ENCODE data around the gene BTNL8. TPM values are rescaled to one million over a fixed set of nuclear protein-coding genes. Genes with fewer than 3 reads are reported as not detected.
A peak's percentile ranks its signal among the peaks of the same experiment; 100 is the strongest.

The BTNL8 gene
- 0.58 TPM for total RNA-seq
- long read RNA-seq = 0 reads

- H3K4me3 ChIP-seq = no peak within 1 kb of the TSS
Measured at GRCh38 chr5:180898621-180899246, at the start of gene BTNL8. TSS of gene BTNL8 (plus strand) at chr5:180899159. CDS start at chr5:180899311, 152 bp downstream.

GRCh38 chr5:180849827-180850226, 49.1 kb upstream of the BTNL8 start:
- TF ChIP-seq CTCF (IDR thresholded peaks at IDR 0.05; ENCODE audit: borderline replicate concordance) = no peak
- no peak overlapping the region for H3K4me3 ChIP-seq
- peaks cover 14% of the 10 kb centered on the region for H3K4me1 ChIP-seq
- H3K27ac ChIP-seq (replicated peaks) = no peak overlapping the region
- no peaks in the 10 kb centered on the region for H3K27me3 ChIP-seq (ENCODE audit: low read depth)
- no peak for DNase-seq
- peaks cover 57% of the 10 kb centered on the region for H3K36me3 ChIP-seq
- intact Hi-C loops (cut with micrococcal nuclease) = no loop called here
- peaks cover 11% of the 10 kb centered on the region for H3K9me3 ChIP-seq (replicated peaks)

More at GRCh38 chr5:180898621-180899246, at the start of gene BTNL8:
- DNase-seq = no peak
- intact Hi-C loops (cut with micrococcal nuclease) = no loop called here
- Histone ChIP-seq H3K4me1 (no peaks in the 10 kb centered on the region), H3K27me3 (ENCODE audit: low read depth) (no peaks in the 10 kb centered on the region), H3K27ac (replicated peaks) (peak within 1 kb of the TSS; percentile 72), H3K36me3 (no peaks in the 10 kb centered on the region), H3K9me3 (replicated peaks) (peaks cover 24% of the 10 kb centered on the region)
- no peak for TF ChIP-seq CTCF (IDR thresholded peaks at IDR 0.05; ENCODE audit: borderline replicate concordance)

- peaks cover 11% of the 10 kb centered on the region for H3K9me3 ChIP-seq (replicated peaks)
- no peak overlapping the region for H3K27ac ChIP-seq (replicated peaks)
- TF ChIP-seq CTCF (IDR thresholded peaks at IDR 0.05; ENCODE audit: borderline replicate concordance) = no peak
- intact Hi-C loops (cut with micrococcal nuclease) = no loop called here
- peaks cover 14% of the 10 kb centered on the region for H3K4me1 ChIP-seq
- no peak overlapping the region for H3K4me3 ChIP-seq
- H3K27me3 ChIP-seq (ENCODE audit: low read depth) = no peaks in the 10 kb centered on the region
- H3K36me3 ChIP-seq = peaks cover 58% of the 10 kb centered on the region
- DNase-seq = no peak
Measured at GRCh38 chr5:180850434-180851078, 48.4 kb upstream of the BTNL8 start.

- Histone ChIP-seq H3K36me3 (peaks cover 53% of the 10 kb centered on the region), H3K4me3 (no peak overlapping the region), H3K9me3 (replicated peaks) (peaks cover 11% of the 10 kb centered on the region), H3K27ac (replicated peaks) (peak overlapping the region; percentile 17), H3K4me1 (peaks cover 14% of the 10 kb centered on the region), H3K27me3 (ENCODE audit: low read depth) (no peaks in the 10 kb centered on the region)
- no peak for TF ChIP-seq CTCF (IDR thresholded peaks at IDR 0.05; ENCODE audit: borderline replicate concordance)
- intact Hi-C loops (cut with micrococcal nuclease) = no loop called here
- DNase-seq = no peak
Measured at GRCh38 chr5:180852495-180852894, 46.5 kb upstream of the BTNL8 start.

GRCh38 chr5:180853121-180853847, 45.7 kb upstream of the BTNL8 start:
- DNase-seq = no peak
- no peak overlapping the region for H3K4me3 ChIP-seq
- TF ChIP-seq CTCF (IDR thresholded peaks at IDR 0.05; ENCODE audit: borderline replicate concordance) = no peak
- no peaks in the 10 kb centered on the region for H3K27me3 ChIP-seq (ENCODE audit: low read depth)
- peaks cover 14% of the 10 kb centered on the region for H3K4me1 ChIP-seq
- intact Hi-C loops (cut with micrococcal nuclease) = no loop called here
- H3K9me3 ChIP-seq (replicated peaks) = peaks cover 11% of the 10 kb centered on the region
- H3K27ac ChIP-seq (replicated peaks) = peak overlapping the region; percentile 17
- peaks cover 45% of the 10 kb centered on the region for H3K36me3 ChIP-seq

Data from left ventricle myocardium inferior (tissue), 1 donor.